ENCODE measurements around the gene POLR3A. TPM values are rescaled to one million over a fixed set of nuclear protein-coding genes. Genes with fewer than 3 reads are reported as not detected.

Gene POLR3A
- total and polyA plus RNA-seq, 10 donors: 2.7 to 18.9 (median 15.0) TPM

- Histone ChIP-seq H3K36me3 (peaks cover 14 to 100% (median 94%) of the 10 kb centered on the region in 6 donors), H3K27ac (no peak overlapping the region), H3K4me1 (peaks cover 0 to 7% (median 0%) of the 10 kb centered on the region in 6 donors), H3K27me3 (replicated peaks in 1 of 7) (no peaks in the 10 kb centered on the region), H3K9me3 (no peaks in the 10 kb centered on the region), H3K4me3 (no peak overlapping the region)
- intact Hi-C loops (cut with DNase I; ENCODE audit: low total_unique reads): no loop called here
- 64 to 80% (median 75%) methylated on average over 16 of the region's 16 CpGs for WGBS, 5 donors
- no peak for DNase-seq
- TF ChIP-seq POLR2A (IDR thresholded peaks at IDR 0.05): no peak
- TF ChIP-seq, protein P1, sequence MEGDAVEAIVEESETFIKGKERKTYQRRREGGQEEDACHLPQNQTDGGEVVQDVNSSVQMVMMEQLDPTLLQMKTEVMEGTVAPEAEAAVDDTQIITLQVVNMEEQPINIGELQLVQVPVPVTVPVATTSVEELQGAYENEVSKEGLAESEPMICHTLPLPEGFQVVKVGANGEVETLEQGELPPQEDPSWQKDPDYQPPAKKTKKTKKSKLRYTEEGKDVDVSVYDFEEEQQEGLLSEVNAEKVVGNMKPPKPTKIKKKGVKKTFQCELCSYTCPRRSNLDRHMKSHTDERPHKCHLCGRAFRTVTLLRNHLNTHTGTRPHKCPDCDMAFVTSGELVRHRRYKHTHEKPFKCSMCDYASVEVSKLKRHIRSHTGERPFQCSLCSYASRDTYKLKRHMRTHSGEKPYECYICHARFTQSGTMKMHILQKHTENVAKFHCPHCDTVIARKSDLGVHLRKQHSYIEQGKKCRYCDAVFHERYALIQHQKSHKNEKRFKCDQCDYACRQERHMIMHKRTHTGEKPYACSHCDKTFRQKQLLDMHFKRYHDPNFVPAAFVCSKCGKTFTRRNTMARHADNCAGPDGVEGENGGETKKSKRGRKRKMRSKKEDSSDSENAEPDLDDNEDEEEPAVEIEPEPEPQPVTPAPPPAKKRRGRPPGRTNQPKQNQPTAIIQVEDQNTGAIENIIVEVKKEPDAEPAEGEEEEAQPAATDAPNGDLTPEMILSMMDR (IDR thresholded peaks at IDR 0.05 in 8 of 11, conservative IDR thresholded peaks at IDR 0.05 in 3 of 11): no peak
- no peak for TF ChIP-seq POLR2AphosphoS5 (IDR thresholded peaks at IDR 0.05)
Measured at GRCh38 chr10:77983384-77984341, 45.7 kb downstream of the POLR3A start.

DNA sequence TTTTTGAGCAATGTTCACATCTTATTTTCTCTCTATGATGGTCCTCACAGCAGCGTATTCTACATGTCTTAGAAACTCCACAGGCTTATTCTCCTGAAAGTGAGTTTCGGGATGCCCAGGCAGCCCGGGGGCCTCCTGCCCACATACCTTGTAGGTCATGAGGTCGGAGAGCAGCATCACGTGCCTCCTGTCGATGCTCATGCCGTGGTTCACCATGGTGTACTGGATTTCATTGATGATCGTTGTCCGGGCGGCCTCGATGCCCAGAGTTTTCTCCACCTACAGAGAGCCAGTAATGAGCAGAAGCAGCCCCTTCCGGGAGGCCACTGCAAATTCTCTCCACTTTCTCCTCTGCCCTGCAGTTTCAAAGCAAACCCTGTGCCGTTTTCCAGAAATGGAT, 48.0 kb downstream of the POLR3A start:
- intact Hi-C loops (cut with DNase I; ENCODE audit: low total_unique reads): no loop called here
- H3K4me3 ChIP-seq: no peak overlapping the region
- H3K4me1 ChIP-seq: peaks cover 0 to 7% (median 0%) of the 10 kb centered on the region in 6 donors
- H3K36me3 ChIP-seq: peaks cover 12 to 100% (median 98%) of the 10 kb centered on the region in 6 donors
- H3K27ac ChIP-seq: no peak overlapping the region
- no peaks in the 10 kb centered on the region for H3K27me3 ChIP-seq (replicated peaks in 1 of 7)
- TF ChIP-seq, protein P1 (IDR thresholded peaks at IDR 0.05 in 8 of 11, conservative IDR thresholded peaks at IDR 0.05 in 3 of 11): no peak
- TF ChIP-seq POLR2AphosphoS5 (IDR thresholded peaks at IDR 0.05): no peak
- no peak for TF ChIP-seq POLR2A (IDR thresholded peaks at IDR 0.05)
- H3K9me3 ChIP-seq: no peaks in the 10 kb centered on the region
- 97 to 98% (median 98%) methylated on average over 13 of the region's 13 CpGs for WGBS, 5 donors
- DNase-seq: peak; percentile 47

GRCh38 chr10:77979221-77979620, 50.1 kb downstream of the POLR3A start:
- H3K36me3 ChIP-seq: peaks cover 12 to 100% (median 78%) of the 10 kb centered on the region in 6 donors
- H3K4me3 ChIP-seq: no peak overlapping the region
- TF ChIP-seq, protein P1 (IDR thresholded peaks at IDR 0.05 in 8 of 11, conservative IDR thresholded peaks at IDR 0.05 in 3 of 11): no peak
- TF ChIP-seq POLR2A (IDR thresholded peaks at IDR 0.05) (no peak), POLR2AphosphoS5 (IDR thresholded peaks at IDR 0.05) (no peak)
- peaks cover 0 to 4% (median 0%) of the 10 kb centered on the region in 6 donors for H3K4me1 ChIP-seq
- 97 to 99% (median 99%) methylated on average over 10 of the region's 10 CpGs for WGBS, 5 donors
- no peaks in the 10 kb centered on the region for H3K27me3 ChIP-seq (replicated peaks in 1 of 7)
- intact Hi-C loops (cut with DNase I; ENCODE audit: low total_unique reads): no loop called here
- DNase-seq: no peak
- H3K9me3 ChIP-seq: no peaks in the 10 kb centered on the region
- H3K27ac ChIP-seq: no peak overlapping the region

DNA sequence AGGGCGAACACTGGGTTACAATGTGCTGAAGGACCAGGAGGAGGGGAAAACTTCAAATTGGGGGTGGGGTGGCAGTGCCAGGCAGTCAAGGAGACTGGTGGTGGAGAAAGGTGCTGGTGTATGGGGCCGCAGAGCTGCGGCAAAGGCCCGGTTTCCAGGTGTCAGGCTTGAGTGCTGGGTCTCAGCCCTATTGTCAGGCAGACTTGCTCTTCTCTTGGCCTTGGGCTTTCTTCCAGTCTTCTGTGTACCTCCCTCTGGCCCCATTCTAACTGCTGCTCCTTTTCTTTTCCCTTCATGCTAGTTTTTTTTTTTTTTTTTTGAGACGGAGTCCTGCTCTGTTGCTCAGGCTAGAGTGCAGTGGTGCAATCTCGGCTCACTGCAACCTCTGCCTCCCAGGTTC, 51.0 kb downstream of the POLR3A start:
- H3K4me3 ChIP-seq: no peak overlapping the region
- DNase-seq: no peak
- H3K4me1 ChIP-seq: no peaks in the 10 kb centered on the region
- intact Hi-C loops (cut with DNase I; ENCODE audit: low total_unique reads): no loop called here
- H3K27ac ChIP-seq: no peak overlapping the region
- H3K36me3 ChIP-seq: peaks cover 12 to 92% (median 69%) of the 10 kb centered on the region in 6 donors
- TF ChIP-seq POLR2AphosphoS5 (IDR thresholded peaks at IDR 0.05) (no peak), POLR2A (IDR thresholded peaks at IDR 0.05) (no peak)
- TF ChIP-seq, protein P1 (IDR thresholded peaks at IDR 0.05 in 8 of 11, conservative IDR thresholded peaks at IDR 0.05 in 3 of 11): no peak
- H3K9me3 ChIP-seq: no peaks in the 10 kb centered on the region
- no peaks in the 10 kb centered on the region for H3K27me3 ChIP-seq (replicated peaks in 1 of 7)
- WGBS, 5 donors: 93 to 98% (median 97%) methylated on average over 6 of the region's 6 CpGs
